GM23338 (cell line): ENCODE data around the gene THADA. TPM values are rescaled to one million over a fixed set of nuclear protein-coding genes. Genes with fewer than 3 reads are reported as not detected.

ENCODE experiments used
- ATAC-seq: fragments of 200-7000 bp; cut with Tn5 transposase; 3 replicates; pipeline ENCODE4 v1.9.1; 2020
- DNase-seq: peaks from one replicate; pipeline ENCODE4 v3.0.0-alpha.2; 2015; ENCODE audit warnings: low spot score
- H2AFZ ChIP-seq: fragments of 200-600 bp; sonication (generic); 2 replicates; pipeline ENCODE4 v1.8.0; 2016; ENCODE audit warnings: antibody characterized with exemption, mild to moderate bottlenecking, moderate library complexity
- H3F3A ChIP-seq: fragments of 200-600 bp; sonication (generic); replicated peaks from 2 replicates; pipeline ENCODE4 v1.8.0; 2017; ENCODE audit warnings: antibody characterized with exemption, mixed run types, low read depth
- H3K27ac ChIP-seq: fragments of 200-600 bp; sonication (generic); 2 replicates; pipeline ENCODE4 v1.6.1; 2016; ENCODE audit warnings: low read depth
- H3K27me3 ChIP-seq: fragments of 200-600 bp; sonication (generic); 2 replicates; pipeline ENCODE4 v1.8.0; 2016; ENCODE audit warnings: mild to moderate bottlenecking, mixed run types, moderate library complexity; ENCODE audit not compliant: insufficient read depth
- H3K36me3 ChIP-seq: fragments of 200-600 bp; sonication (generic); 2 replicates; pipeline ENCODE4 v1.8.0; 2016; ENCODE audit warnings: mild to moderate bottlenecking; ENCODE audit not compliant: insufficient read depth
- H3K4me1 ChIP-seq: fragments of 200-600 bp; sonication (generic); 2 replicates; pipeline ENCODE4 v1.8.0; 2016; ENCODE audit warnings: mild to moderate bottlenecking, moderate library complexity; ENCODE audit not compliant: insufficient read depth
- H3K4me2 ChIP-seq: fragments of 200-600 bp; sonication (generic); 2 replicates; pipeline ENCODE4 v1.7.1; 2017; ENCODE audit warnings: mixed run types
- H3K4me3 ChIP-seq: fragments of 200-600 bp; sonication (generic); 2 replicates; pipeline ENCODE4 v1.6.1; 2016; ENCODE audit warnings: mixed run types
- H3K79me2 ChIP-seq: fragments of 200-600 bp; sonication (generic); replicated peaks from 2 replicates; pipeline ENCODE4 v1.8.0; 2017; ENCODE audit warnings: mild to moderate bottlenecking; ENCODE audit not compliant: insufficient read depth
- H3K9me2 ChIP-seq: fragments of 200-600 bp; sonication (generic); 2 replicates; pipeline ENCODE4 v1.8.0; 2017; ENCODE audit not compliant: insufficient read depth
- H4K20me1 ChIP-seq: fragments of 200-600 bp; sonication (generic); replicated peaks from 2 replicates; pipeline ENCODE4 v1.8.0; 2017; ENCODE audit warnings: mild to moderate bottlenecking; ENCODE audit not compliant: insufficient read depth
- H3K27ac Mint-ChIP-seq: 2 replicates; pipeline ENCODE4 v1.8.0; 2020; ENCODE audit warnings: inconsistent platforms, mild to moderate bottlenecking, moderate library complexity, mixed read lengths
- H3K27me3 Mint-ChIP-seq: 3 replicates; pipeline ENCODE4 v1.8.0; 2022; ENCODE audit warnings: low read depth, mild to moderate bottlenecking, moderate library complexity, mixed read lengths, inconsistent platforms; ENCODE audit not compliant: insufficient read depth, poor library complexity
- H3K36me3 Mint-ChIP-seq: 3 replicates; pipeline ENCODE4 v1.8.0; 2021; ENCODE audit warnings: low read depth, mild to moderate bottlenecking, inconsistent platforms, moderate library complexity, mixed read lengths
- H3K4me1 Mint-ChIP-seq: 3 replicates; pipeline ENCODE4 v1.8.0; 2020; ENCODE audit warnings: mild to moderate bottlenecking, inconsistent platforms, mixed read lengths
- H3K4me3 Mint-ChIP-seq: 3 replicates; pipeline ENCODE4 v1.8.0; 2021; ENCODE audit warnings: moderate library complexity, mild to moderate bottlenecking, inconsistent platforms, mixed read lengths
- H3K9me3 Mint-ChIP-seq: 3 replicates; pipeline ENCODE4 v1.8.0; 2020; ENCODE audit warnings: moderate library complexity, mild to moderate bottlenecking, inconsistent platforms, mixed read lengths
- JUNB ChIP-seq: IDR thresholded peaks from one replicate; pipeline ENCODE4 v1.6.1; 2016; ENCODE audit warnings: antibody characterized with exemption; ENCODE audit not compliant: unreplicated experiment
- NANOG ChIP-seq: IDR thresholded peaks from 2 replicates; pipeline ENCODE4 v1.6.1; 2016; ENCODE audit warnings: antibody characterized with exemption, borderline replicate concordance
- ZNF331 ChIP-seq: fragments of 250-450 bp; sonication (Bioruptor Pico); IDR thresholded peaks from 2 replicates; pipeline ENCODE4 v1.5.0; 2020; ENCODE audit warnings: low read depth, mild to moderate bottlenecking, moderate library complexity
- ZNF462 ChIP-seq: fragments of 250-450 bp; sonication (Bioruptor Pico); IDR thresholded peaks from 2 replicates; pipeline ENCODE4 v1.5.0; 2020; ENCODE audit warnings: mild to moderate bottlenecking, moderate library complexity
- polyA plus RNA-seq: library from polyadenylated mRNA; unstranded; fragments of >200 nt; fragmentation: Nextera tagmentation; extraction: Ambion mirVana; gene quantifications from 2 replicates; pipeline ENCODE4 v1.2.1, GENCODE V29; 2016
- total RNA-seq: library from RNA; depleted of rRNA; stranded (reverse); fragments of >200 nt; shearing (Covaris generic); gene quantifications from 2 replicates; pipeline ENCODE4 v1.2.3, GENCODE V29; 2014

Gene THADA
- total and polyA plus RNA-seq, 2 experiments from 2014 or later = 17.0 to 30.7 TPM

GRCh38 chr2:43467891-43468290 lies 127.9 kb downstream of the THADA start (continued):
- TF ChIP-seq ZNF462 (no peak), JUNB (no peak)

- TF ChIP-seq JUNB (no peak), ZNF331 (CRISPR knock-in tag) (no peak)
- H3K4me1 Mint-ChIP-seq = peaks cover 27% of the 10 kb centered on the region
- no peak for DNase-seq
- H3K36me3 Mint-ChIP-seq = no peaks in the 10 kb centered on the region
- Histone ChIP-seq H3K4me1 (peaks cover 5% of the 10 kb centered on the region; the same call in 1 of the 2 replicates), H3K27me3 (no peaks in the 10 kb centered on the region), H2AFZ (no peak overlapping the region), H3K4me2 (no peak overlapping the region), H3K27ac (no peak overlapping the region; the same call in 1 of the 2 replicates), H3K36me3 (no peaks in the 10 kb centered on the region), H3K79me2 (no peaks in the 10 kb centered on the region), H4K20me1 (no peaks in the 10 kb centered on the region), H3K4me3 (no peak overlapping the region), H3F3A (no peaks in the 10 kb centered on the region), H3K9me2 (peaks cover 5% of the 10 kb centered on the region; the same call in 1 of the 2 replicates)
- no peak for ATAC-seq
- H3K27ac Mint-ChIP-seq = no peak overlapping the region
- H3K4me3 Mint-ChIP-seq = no peak overlapping the region
- H3K9me3 Mint-ChIP-seq = no peaks in the 10 kb centered on the region
- H3K27me3 Mint-ChIP-seq = no peaks in the 10 kb centered on the region
These were observed 130.6 kb downstream of the THADA start for GRCh38 chr2:43465234-43465633.

GRCh38 chr2:43464590-43464989 lies 131.2 kb downstream of the THADA start:
- H3F3A ChIP-seq = no peaks in the 10 kb centered on the region
- Mint-ChIP-seq H3K4me3 (no peak overlapping the region), H3K9me3 (no peaks in the 10 kb centered on the region), H3K27ac (no peak overlapping the region; the same call in 1 of the 2 replicates), H3K27me3 (no peaks in the 10 kb centered on the region), H3K4me1 (peaks cover 24% of the 10 kb centered on the region), H3K36me3 (no peaks in the 10 kb centered on the region)
- no peaks in the 10 kb centered on the region for H3K36me3 ChIP-seq
- H3K4me3 ChIP-seq = no peak overlapping the region
- peaks cover 5% of the 10 kb centered on the region; the same call in 1 of the 2 replicates for H3K9me2 ChIP-seq
- no peaks in the 10 kb centered on the region for H4K20me1 ChIP-seq
- H3K79me2 ChIP-seq = no peaks in the 10 kb centered on the region
- no peaks in the 10 kb centered on the region for H3K27me3 ChIP-seq
- H3K4me2 ChIP-seq = no peak overlapping the region
- ATAC-seq = no peak
- peaks cover 5% of the 10 kb centered on the region; the same call in 1 of the 2 replicates for H3K4me1 ChIP-seq
- no peak overlapping the region for H2AFZ ChIP-seq
- no peak for DNase-seq
- no peak overlapping the region for H3K27ac ChIP-seq
- TF ChIP-seq JUNB (no peak), ZNF462 (no peak), NANOG (no peak)
